DND-41 (cell line): ENCODE measurements around the gene MSTO1.

Experiments used
- ATAC-seq: fragments of 200-7000 bp; cut with Tn5 transposase; 3 replicates; pipeline ENCODE4 v1.9.1; 2021; ENCODE audit warnings: low read depth; ENCODE audit not compliant: insufficient read depth
- DNase-seq: peaks from one replicate; pipeline ENCODE4 v3.0.0-alpha.2; 2020
- H2AFZ ChIP-seq: 2 replicates; pipeline ENCODE4 v1.6.0; 2012; ENCODE audit warnings: low read depth, low read length
- H3K27ac ChIP-seq: 2 replicates; pipeline ENCODE4 v1.5.1; 2012; ENCODE audit warnings: low read length, inconsistent platforms
- H3K27me3 ChIP-seq: fragments of 200-600 bp; sonication (generic); 2 replicates; pipeline ENCODE4 v1.6.0; 2012; ENCODE audit warnings: low read length, mild to moderate bottlenecking, inconsistent platforms; ENCODE audit not compliant: insufficient read depth, poor library complexity
- H3K36me3 ChIP-seq: 2 replicates; pipeline ENCODE4 v1.5.1; 2012; ENCODE audit warnings: low read length, inconsistent platforms; ENCODE audit not compliant: insufficient read depth
- H3K4me1 ChIP-seq: 2 replicates; pipeline ENCODE4 v1.5.1; 2012; ENCODE audit warnings: mild to moderate bottlenecking, low read length; ENCODE audit not compliant: insufficient read depth
- H3K4me2 ChIP-seq: 2 replicates; pipeline ENCODE4 v1.6.0; 2012; ENCODE audit warnings: mild to moderate bottlenecking, moderate library complexity, low read length, inconsistent platforms; ENCODE audit not compliant: insufficient read depth
- H3K4me3 ChIP-seq, 2 experiments: fragments of 200-600 bp in 1 of 2; shearing (Covaris generic) in 1 of 2; 2 replicates each; pipeline ENCODE4 v1.5.1; 2012 to 2016; ENCODE audit warnings: inconsistent platforms in 2 of 2, low read length in 2 of 2, mild to moderate bottlenecking in 2 of 2, low read depth in 1 of 2, moderate library complexity in 1 of 2
- H3K79me2 ChIP-seq: 2 replicates; pipeline ENCODE4 v1.6.0; 2012; ENCODE audit warnings: low read length, inconsistent platforms; ENCODE audit not compliant: insufficient read depth
- H3K9ac ChIP-seq: 2 replicates; pipeline ENCODE4 v1.6.0; 2012; ENCODE audit warnings: low read depth, mild to moderate bottlenecking, inconsistent platforms, low read length, moderate library complexity
- H3K9me3 ChIP-seq: 2 replicates; pipeline ENCODE4 v1.5.1; 2012; ENCODE audit warnings: low read length, moderate library complexity, mild to moderate bottlenecking, inconsistent platforms; ENCODE audit not compliant: insufficient read depth, severe bottlenecking
- H4K20me1 ChIP-seq: 2 replicates; pipeline ENCODE4 v1.6.0; 2012; ENCODE audit warnings: low read length; ENCODE audit not compliant: insufficient read depth
- CTCF ChIP-seq: IDR thresholded peaks from 2 replicates; pipeline ENCODE4 v1.5.1; 2012; ENCODE audit warnings: borderline replicate concordance, low read length, moderate library complexity, mild to moderate bottlenecking; ENCODE audit not compliant: poor library complexity, severe bottlenecking; ENCODE audit errors: extremely low read depth
- EZH2 ChIP-seq: IDR thresholded peaks from 3 replicates; pipeline ENCODE4 v1.6.1; 2012; ENCODE audit warnings: borderline replicate concordance, low read depth, mild to moderate bottlenecking, moderate library complexity, low read length, inconsistent platforms; ENCODE audit not compliant: severe bottlenecking

The MSTO1 gene

DNA sequence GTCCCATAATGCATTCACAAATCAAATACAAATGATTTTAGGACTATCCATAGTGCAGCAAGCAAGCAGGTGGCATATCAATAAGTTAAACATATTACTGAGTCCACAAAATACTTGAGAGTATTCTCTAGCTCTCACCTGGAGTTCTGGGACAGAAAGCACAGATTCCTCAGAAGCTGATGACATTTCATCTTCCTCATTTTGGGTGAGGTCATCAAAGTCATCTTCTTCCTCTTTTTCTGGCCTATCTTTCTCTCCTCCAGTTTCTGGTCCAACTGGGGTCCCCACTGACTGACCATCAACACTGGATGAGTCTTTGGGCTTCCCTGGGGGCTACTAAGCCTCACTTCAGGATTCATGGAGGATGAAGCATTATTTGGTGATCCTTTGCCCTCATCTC, 39.7 kb downstream of the MSTO1 start:
- no peak for TF ChIP-seq CTCF
- TF ChIP-seq EZH2 = no peak
- H3K27me3 ChIP-seq = no peaks in the 10 kb centered on the region
- no peaks in the 10 kb centered on the region for H4K20me1 ChIP-seq
- no peak overlapping the region for H3K4me2 ChIP-seq
- DNase-seq (no peak), ATAC-seq (no peak)
- no peaks in the 10 kb centered on the region for H3K79me2 ChIP-seq
- no peaks in the 10 kb centered on the region for H3K4me1 ChIP-seq
- no peaks in the 10 kb centered on the region for H3K9me3 ChIP-seq
- no peak overlapping the region for H3K27ac ChIP-seq
- H3K9ac ChIP-seq = no peak overlapping the region
- no peak overlapping the region for H2AFZ ChIP-seq
- H3K4me3 ChIP-seq = no peak overlapping the region
- H3K36me3 ChIP-seq = no peaks in the 10 kb centered on the region

- no peaks in the 10 kb centered on the region for H3K27me3 ChIP-seq
- ATAC-seq (no peak), DNase-seq (no peak)
- H3K79me2 ChIP-seq = no peaks in the 10 kb centered on the region
- H2AFZ ChIP-seq = no peak overlapping the region
- H3K9ac ChIP-seq = no peak overlapping the region
- no peak overlapping the region for H3K27ac ChIP-seq
- H3K4me1 ChIP-seq = no peaks in the 10 kb centered on the region
- no peaks in the 10 kb centered on the region for H3K9me3 ChIP-seq
- no peak overlapping the region for H3K4me3 ChIP-seq
- TF ChIP-seq CTCF (no peak), EZH2 (no peak)
- H3K36me3 ChIP-seq = no peaks in the 10 kb centered on the region
- H3K4me2 ChIP-seq = no peak overlapping the region
- H4K20me1 ChIP-seq = no peaks in the 10 kb centered on the region
Observed at GRCh38 chr1:155650231-155650757, 40.3 kb downstream of the MSTO1 start.

DNA sequence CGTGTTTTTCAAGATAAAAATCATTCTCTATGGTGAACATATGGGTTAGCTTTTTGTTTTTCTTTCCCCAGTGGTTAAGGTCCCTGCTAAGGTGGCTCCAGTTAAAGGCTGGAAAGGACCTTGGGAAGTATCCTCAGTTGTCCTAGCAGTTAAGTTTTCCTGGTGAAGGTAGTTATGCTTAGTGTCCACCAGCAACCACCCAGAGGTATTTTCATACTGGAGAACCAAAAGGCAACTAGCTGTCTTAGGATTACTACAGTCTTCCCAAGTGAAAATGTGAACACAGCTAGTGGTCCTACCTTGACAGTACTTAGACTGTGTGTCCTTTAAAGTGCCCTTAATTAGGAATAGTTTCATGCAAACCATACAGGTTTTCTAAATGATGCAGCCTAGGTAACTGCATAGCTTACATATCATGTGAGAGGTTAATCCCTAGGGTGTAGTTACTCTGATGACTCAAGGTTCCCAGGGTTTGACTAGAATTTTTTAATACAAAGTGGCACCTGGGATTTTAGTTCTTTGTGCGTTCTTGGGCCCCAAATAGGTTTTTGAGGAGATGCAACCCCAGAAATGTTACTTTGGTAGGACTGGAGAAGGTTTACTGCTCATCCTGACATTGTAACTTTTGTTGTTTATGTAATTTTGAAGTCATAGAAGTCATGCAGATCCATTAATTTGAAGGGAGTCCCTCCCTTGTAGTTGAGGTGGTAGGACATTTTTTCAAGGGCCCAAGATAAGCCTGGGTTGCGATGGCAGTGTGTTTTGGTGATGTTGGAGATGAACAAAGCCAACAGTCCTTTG, 42.0 kb downstream of the MSTO1 start:
- H3K27ac ChIP-seq = no peak overlapping the region
- H4K20me1 ChIP-seq = no peaks in the 10 kb centered on the region
- H3K79me2 ChIP-seq = no peaks in the 10 kb centered on the region
- no peaks in the 10 kb centered on the region for H3K9me3 ChIP-seq
- ATAC-seq = no peak
- H3K36me3 ChIP-seq = no peaks in the 10 kb centered on the region
- no peak overlapping the region for H3K4me3 ChIP-seq
- no peaks in the 10 kb centered on the region for H3K27me3 ChIP-seq
- TF ChIP-seq EZH2 (no peak), CTCF (no peak)
- no peak for DNase-seq
- no peak overlapping the region for H3K4me2 ChIP-seq
- no peak overlapping the region for H3K9ac ChIP-seq
- H3K4me1 ChIP-seq = no peaks in the 10 kb centered on the region
- no peak overlapping the region for H2AFZ ChIP-seq
